ENCODE data around the gene PPP2R3B.
"Not testable (repeated sequence)": the region's sequence is repeated elsewhere in the genome, so short reads cannot be mapped to it uniquely, and the experiment has no call there.

Gene PPP2R3B

DNA sequence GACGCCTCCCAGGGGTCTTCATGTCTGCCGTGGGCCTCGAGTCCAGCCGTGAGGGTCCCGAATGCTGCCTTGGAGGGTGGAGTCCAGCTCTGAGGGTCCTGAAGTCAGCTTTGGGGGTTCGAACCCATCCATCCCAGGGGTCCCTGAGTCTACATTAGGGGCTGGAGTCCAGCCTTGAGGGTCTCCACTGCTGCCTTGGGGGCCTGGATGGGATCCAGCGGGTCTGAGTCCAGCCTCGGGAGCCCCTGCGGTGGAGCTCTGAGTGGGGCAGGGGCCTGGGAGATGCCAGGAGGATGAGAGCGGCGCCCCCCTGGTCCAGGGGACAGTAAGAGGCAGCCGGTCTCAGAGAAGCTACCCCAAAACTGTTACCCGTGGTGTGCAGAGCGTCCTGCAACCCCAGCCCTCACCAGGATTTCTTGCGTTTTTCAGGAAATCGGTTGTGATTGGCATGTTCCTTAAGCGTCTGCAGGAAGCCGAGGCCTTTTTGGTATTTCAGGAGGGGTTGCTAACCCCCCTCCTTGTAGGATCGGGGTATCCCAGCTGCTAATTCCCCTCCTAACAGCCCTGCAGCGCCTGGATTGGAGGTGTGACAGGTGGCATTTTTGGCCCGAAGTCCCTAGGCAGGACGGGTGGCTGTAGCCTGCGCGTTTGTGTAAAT is 66.5 kb downstream of the PPP2R3B start:
- no peak for DNase-seq (ENCODE audit: low read depth in 2 of 2)

DNA sequence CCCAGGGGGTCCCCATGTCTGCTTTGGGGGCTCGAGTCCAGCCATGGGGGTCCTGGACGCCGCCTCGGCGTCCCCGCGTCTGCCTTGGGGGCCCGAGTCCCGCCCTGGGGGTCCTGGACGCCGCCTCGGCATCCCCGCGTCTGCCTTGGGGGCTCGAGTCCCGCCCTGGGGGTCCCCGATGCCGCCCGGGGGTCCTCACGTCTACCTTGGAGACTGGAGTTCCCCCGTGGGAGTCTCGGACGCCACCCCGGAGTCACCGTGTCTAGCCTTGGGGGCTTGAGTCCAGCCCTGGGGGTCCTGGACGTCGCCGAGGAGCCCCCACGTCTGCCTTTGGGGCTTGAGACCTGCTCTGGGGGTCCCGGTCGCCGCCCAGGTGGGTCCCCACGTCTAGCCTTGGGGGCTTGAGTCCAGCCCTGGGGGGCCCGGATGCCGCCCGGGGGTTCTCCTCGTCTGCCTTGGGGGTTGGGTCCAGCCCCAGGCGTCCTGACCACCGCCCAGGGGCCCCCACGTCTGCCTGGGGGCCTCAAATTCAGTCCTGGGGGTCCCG is 67.1 kb downstream of the PPP2R3B start:
- no peak for DNase-seq (ENCODE audit: low read depth in 2 of 2)

DNA sequence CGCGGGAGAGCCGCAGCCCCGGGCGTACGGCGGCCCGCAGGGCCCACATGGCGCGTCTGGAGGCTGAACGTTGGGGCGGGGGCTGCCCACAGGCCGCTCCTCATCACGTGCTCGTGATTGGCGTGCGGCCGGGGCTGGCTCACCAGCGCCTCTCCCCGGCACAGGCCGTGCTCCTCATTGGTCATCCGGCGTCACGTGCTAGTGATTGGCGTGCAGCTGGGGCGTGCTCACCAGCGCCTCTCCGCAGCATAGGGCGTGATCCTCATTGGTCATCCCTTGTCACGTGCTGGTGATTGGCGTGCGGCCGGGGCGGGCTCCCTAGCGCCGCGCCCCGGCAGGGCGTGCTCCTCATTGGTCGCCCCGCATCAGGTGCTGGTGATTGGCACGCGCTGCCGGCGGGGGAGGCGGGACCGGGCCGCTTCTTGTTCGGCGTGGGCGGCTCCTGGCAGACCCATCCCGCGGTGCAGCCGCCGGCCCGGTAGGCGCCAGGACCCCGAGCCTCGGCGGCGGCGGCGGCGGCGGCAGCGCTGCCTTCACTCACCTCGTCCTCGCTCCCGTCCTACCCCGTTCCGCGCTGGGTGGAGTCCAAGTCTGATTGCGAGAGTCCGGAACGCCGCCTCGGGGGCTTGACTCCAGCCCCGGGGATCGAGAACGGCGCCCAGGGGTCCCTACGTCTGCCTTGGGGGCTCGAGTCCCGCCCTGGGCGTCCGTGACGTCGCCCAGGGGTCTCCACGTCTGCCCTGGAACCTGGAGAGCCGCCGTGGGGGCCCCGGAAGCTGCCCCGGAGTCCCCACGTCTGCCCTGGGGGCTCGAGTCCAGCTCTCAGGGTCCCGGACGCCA is 67.7 kb downstream of the PPP2R3B start, which contains the start of gene GTPBP6:
TSS of gene GTPBP6 (minus strand) at position 58 of the 840 bp plus-strand sequence. CDS start at position 49, 9 bp downstream.
- DNase-seq (ENCODE audit: low read depth in 2 of 2) = peak; percentile 95

DNA sequence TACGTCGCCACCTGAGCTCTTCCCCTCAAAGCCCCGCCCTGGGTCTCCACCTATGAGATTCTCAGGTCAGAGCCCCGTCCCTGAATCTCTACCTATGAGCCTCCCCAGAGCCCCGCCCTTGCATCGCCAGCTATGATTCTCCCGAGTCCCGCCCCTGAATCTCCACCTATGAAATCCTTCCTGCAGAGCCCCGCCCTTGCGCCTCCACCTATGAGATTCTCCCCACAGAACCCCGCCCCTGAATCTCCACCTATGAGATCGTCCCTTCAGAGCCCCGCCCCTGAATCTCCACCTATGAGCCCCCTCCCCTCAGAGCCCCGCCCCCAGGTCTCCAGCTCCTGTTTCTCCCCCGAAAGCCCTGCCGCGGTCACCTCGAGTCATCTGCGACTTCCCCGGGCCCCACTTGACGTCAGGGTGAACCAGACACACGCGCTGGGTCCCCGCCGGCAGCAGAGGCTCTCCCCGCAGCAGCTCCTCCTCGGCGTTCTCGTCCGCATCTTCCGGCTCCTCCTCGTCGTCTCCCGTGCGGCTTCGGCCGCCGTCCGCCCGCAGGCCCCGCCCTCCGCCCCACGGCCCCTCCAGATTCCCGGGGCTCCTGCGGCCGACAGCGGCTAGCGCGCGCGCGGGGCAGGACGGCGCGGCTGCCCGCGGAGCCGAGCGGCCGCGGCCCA is 68.5 kb downstream of the PPP2R3B start:
- DNase-seq (ENCODE audit: low read depth in 2 of 2) = peak; percentile 94 to 97

DNA sequence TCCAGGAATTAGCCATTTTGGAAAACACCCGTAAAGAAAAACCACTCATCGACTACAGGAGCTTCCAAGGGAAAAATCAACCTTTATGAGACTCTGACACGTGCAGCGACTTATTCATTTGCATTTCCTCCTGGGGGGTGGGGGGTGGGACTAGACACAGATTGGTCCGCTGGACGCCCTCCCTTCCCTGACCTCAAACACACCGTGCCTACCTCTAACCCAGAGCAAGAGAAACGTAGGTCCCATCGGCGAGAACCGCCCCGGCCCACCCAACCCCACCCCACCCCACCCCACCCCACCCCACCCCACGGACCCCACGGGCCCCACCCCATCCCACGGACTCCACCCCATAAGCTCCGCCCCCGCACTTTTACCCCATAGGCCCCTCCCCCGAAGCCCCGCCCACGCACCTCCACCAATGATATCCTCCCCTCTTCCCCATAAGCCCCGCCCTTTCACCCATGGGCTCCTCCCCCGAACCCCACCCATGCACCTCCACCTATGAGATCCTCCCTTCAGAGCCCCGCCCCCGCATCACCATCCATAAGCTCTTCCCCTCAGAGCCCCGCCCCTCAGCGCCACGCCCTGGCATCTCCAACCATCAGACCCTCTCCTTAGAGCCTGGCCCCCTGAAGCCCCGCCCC is 69.2 kb downstream of the PPP2R3B start:
- DNase-seq (ENCODE audit: low read depth in 2 of 2) = peak in 1 of 2 donors; percentile 97

DNA sequence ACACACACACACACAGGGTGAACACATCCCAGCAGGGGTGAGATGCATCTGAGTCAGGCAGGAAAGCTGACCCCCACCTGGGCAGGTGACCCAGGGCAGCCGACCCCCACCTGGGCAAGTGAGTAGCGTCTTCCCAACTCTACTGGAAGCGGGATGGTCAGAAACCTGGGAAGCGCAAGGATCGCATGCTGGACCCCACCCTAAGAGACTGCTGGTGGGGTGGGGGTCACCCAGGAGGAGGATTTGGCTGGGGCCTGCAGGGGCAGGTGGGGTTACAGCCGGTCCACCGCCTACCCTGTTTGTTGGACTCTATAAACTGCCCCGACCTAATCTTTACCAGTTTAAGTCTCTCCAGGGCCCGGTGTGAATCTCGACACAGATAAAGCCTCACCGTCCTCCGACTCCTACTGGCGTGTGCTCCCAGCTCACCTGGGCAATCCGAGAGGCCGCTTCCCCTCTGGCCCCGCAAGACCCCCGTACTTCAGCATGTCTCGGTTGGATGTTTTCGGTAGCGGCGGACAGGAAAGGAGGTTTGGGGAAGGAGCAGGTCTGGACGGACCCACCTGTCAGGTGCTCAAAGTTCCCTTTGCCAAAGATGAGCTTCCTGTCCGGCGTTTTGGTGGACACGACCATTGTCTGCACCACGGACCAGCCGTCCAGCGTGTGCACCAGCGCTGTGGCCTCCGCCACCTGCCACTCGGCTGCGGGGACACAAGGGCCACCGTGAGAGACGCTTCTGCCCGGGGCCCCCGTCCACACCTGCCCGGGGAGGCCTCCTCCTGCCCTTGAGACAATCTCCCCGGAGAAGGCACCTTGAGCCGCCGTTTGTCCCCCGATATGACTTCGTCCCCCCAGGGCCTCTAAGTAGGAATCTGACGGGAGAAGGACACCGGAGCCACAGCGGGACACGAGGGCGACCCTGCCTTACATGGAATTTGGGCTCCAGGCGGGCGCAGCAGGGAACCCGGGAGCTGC is 70.1 kb downstream of the PPP2R3B start:
- no peak for DNase-seq (ENCODE audit: low read depth in 2 of 2)

DNA sequence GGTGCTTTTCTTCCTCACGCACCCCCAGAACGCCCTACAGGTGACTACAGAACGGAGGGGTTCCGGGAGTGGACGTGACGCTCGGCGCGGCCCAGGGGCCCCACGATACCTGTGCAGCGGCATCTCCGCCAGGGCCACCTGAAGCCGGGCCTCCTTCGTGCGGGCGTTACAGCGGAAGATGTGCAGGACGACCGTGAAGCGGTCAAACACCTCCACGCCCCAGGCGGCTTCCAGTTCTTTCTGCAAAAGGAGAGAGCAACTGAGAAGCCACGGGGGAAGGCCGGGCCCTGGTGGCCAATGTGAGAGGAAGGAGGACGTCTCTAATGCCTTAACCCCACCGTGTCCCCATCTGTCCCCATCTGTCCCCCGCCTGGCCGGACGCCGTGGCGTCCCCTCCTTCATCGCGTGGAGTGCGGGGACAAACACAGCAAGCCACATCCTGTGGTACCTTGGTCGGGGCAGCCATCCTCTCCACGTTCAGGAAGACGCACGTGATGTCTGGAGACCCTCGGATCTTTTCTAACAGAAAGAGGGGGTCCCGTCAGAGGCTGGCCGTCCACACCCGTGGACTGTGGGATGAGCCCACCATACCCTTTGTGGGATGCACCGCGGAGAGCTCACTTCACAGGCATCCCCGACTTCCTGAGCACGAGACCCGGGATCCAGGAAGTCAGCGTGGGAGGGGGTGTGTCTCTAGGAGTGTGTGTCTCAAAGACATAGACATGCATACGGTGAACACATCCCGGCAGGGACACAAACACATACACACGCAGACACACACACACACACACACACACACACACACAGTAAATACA is 71.7 kb downstream of the PPP2R3B start:
- no peak for DNase-seq (ENCODE audit: low read depth in 2 of 2)

DNA sequence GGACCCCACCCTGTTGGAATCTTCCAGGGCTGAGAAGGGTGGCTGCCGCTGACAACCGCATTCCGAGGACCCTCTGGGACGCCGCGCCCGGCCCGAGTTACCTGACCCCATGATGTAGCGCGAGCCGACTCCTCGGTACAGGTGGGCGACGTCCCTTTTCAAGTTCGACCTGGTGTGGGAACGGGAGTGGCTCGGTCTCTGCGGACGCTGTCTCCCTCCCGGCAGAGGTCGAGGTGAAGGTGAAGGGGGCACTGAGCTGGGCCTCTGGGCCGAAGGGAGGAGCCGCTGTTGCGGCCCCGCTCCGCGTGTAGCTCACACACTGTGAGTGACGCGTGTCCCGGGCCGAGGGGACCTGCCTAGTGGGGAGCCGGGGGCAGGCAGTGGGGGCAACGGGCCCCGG is 72.7 kb downstream of the PPP2R3B start:
- no peak for DNase-seq (ENCODE audit: low read depth in 2 of 2)

DNA sequence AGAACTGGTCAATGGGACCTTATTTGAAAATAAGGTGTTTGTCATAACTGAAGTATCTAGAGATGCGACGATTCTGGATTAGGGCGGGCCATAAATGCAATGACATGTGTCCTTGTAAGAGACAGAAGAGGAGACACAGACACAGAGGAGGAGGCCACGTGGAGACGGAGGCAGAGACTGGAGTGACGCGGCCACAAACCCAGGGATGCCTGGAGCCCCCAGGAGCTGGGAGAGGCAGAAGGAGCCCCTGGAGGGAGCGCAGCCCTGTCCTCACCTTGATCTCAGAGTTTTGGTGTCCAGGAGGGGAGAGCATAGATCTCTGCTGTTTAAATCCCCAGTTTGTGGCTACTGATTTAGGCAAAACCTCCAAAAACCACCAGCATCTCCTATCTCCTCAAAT is 73.2 kb downstream of the PPP2R3B start:
- no peak for DNase-seq (ENCODE audit: low read depth in 2 of 2)

DNA sequence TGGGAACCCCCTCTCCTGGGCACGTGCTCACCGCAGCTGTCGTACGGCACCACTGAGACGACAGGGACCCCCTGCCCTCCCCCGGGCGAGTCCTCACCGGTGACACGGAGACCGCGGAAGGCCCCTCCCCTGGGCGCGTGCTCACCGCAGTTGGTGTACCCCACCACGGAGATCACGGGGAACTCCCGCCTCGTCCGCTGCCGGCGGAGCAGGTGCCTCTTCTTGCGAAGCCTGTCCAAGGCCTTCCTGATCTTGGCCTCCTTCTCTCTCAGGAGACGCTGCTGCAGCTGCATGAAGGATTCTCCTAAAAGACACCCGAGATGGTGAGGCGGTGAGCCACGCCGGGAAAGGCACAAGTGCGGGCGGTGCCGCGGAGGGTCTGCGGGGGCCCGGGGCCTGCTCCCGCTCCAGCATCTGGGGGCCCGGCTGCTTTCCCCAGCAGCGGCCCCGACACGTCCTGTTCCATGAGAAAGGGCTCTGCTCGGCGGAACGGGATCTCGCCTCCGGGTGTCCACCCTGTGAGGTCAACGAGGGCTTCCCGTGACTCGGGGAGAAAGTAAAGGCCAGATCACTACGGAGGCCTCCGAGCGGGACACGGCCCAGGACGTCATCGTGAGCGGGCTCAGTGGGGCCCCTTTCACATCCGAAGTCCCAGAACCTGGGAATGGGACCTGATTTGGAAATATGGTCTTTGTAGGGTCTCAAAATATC is 73.9 kb downstream of the PPP2R3B start:
- no peak for DNase-seq (ENCODE audit: low read depth in 2 of 2)

DNA sequence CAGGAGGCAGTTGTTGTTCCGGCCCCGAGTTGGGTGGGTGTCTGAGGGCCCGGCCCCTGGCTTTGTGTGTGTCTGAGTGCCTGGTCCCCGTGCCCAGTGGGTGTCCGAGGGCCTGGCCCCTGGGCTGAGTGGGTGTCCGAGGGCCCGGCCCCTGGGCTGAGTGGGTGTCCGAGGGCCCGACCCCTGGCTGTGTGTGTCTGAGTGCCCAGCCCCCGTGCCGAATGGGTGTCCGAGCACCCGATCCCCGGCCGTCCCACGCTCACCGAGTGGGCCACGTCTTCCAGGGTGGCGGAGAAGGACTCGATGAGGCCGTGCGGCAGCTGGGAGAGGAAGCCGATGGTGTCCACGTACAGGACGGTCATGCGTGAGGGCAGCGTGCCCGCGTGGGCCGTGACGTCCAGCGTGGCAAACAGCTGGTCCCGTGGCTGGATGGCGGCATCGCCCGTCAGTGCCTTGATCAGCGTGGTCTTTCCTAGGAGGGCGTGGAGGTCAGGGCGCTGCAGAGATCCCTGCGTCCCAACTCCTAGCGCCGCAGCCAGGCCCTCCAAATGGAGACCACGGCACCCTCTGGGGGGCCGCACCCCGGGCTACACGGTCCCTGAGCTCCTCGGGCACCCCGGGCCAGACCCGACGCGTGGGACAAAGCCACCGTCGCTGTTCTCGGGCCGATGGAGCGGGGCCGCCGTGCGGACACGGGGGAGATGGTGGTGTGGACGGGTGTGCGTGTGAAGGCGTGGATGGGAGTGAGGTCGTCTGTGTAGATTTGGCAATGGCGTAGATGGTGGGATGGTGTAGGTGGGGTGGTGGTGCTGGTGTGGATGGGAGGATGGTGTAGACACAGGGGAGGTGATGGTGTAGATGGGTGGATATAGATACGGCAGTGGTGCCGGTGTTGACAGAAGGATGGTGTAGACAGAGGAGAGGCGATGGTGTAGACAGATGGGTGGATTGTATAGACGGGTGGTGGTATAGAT is 75.3 kb downstream of the PPP2R3B start:
- DNase-seq (ENCODE audit: low read depth in 2 of 2) = no peak

DNA sequence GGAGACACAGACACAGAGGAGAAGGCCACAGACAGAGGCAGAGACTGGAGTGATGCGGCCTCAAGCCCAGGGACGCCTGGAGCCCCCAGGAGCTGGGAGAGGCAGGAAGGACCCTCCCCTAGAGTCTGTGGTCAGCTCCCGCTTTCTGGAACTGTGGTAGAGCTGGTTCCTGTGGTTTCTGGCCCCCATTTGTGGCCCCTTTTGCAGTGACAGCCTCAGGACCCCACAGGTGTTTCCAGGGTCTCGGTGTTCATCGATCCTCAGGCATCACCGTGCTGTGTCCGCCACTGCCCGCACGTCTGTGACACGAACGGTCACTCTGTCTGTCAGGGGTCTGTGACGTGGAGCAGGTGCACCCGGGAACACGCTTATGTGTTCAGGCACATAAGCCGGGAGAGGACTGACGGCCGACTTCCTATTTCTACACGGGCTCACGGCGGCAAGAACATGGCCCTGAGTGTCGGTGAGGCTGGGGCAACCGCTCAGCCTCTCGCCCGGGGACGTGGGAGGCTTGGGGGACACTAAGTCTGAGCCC is 76.0 kb downstream of the PPP2R3B start:
- no peak for DNase-seq (ENCODE audit: low read depth in 2 of 2)

DNA sequence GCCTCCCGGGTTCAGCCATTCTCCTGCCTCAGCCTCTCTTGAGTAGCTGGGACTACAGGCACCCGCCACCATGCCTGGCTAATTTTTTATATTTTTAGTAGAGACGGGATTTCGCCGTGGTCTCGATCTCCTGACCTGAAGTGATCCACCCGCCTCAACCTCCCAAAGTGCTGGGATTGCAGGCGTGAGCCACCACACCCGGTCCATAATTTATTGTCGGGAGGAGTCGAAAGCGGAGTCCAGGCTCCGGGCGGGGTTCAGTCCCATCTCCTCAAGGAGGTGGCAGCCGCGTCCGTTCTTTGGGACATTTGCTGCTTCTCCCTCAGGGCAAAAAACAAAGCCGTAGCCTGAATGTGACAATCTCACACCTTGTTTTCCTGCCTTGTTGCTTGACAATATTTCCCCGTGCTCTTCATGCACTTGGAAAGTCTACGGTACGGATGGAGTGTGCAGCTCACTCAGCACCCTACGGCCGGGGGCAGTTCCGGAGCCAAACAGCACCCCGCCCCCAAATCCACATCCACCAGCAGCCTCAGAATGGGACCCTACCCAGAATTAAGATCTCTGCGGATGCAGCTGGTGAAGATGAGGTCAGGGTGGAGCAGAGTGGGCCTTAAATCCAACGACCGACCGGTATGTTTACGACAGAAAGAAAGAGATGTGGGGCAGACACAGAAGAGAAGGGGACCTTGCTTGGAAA is 77.7 kb downstream of the PPP2R3B start:
- no peak for DNase-seq (ENCODE audit: low read depth in 2 of 2)

DNA sequence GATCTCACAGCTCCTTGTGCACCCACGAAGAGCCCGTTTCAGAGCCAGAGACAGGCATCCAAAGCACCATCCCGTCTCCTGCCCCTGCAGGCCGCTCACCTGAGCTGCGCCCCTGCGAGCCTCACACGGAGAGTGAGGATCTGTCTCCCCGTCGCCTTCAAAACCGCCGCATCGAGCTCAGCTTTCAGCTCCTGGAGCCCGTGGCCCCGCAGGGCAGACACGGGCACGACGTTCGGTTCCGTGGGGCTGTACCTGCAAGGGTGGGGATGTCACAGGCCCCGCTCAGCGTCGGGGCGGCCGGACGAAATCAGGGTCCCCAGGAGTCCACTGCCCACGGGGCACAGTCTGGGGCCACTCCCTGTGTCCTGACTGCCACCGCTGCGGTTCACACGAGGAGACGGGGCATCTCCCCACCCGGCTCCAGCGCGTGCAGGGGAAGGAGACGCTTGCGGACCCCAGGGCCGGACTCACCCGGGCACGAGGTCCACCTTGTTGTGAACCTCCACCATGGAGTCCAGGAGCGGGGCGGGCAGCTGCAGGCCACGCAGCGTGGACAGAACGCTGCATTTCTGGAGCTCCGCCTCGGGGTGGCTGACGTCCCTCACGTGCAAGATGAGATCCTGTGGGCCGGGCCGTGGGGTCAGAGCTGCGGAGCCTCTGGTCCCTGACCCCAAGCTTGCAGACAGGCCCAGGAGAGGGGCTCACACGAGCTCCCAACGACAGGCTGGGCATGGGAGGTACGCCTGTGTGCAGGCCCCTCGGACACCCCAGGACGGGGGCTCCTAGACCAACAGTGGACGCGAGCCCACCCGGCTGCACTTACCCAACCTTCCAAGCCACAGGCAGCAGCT is 79.2 kb downstream of the PPP2R3B start:
- DNase-seq (ENCODE audit: low read depth in 2 of 2) = no peak

DNA sequence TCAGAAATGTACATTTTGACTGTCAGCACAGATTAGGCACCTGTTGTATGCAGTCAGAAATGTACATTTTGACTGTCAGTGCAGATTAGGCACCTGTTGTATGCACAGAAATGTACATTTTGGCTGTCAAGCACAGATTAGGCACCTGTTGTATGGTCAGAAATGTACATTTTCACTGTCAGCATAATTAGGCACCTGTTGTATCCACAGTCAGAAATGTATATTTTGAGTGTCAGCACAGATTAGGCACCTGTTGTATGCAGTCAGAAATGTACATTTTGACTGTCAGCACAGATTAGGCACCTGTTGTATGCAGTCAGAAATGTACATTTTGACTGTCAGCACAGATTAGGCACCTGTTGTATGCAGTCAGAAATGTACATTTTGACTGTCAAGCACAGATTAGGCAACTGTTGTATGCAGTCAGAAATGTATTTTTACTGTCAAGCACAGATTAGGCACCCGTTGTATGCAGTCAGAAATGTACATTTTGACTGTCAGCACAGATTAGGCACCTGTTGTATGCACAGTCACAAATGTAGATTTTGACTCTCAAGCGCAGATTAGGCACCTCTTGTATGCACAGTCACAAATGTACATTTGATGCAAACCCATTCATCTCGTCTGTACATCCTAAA is 80.0 kb downstream of the PPP2R3B start:
- DNase-seq (ENCODE audit: low read depth in 2 of 2) = not testable (repeated sequence)

All from stimulated activated CD8-positive, alpha-beta memory T cell treated with anti-CD3 and anti-CD28 coated beads, Interleukin-2, amount 100 ng/mL, for 48 hours (primary cell).